ENCODE data around the gene NDST4. TPM values are rescaled to one million over a fixed set of nuclear protein-coding genes. Genes with fewer than 3 reads are reported as not detected.

The NDST4 gene
- polyA plus RNA-seq, 1 donor (not counting 4 experiments of a cell fraction or from before 2014, with no cell fraction given): not detected

- no peak overlapping the region for H3K4me2 ChIP-seq (ENCODE audit: control insufficient read depth, extremely low read depth, insufficient read depth, low read depth, low read length)
- no peak overlapping the region for H3K9ac ChIP-seq (ENCODE audit: control insufficient read depth, extremely low read depth, insufficient read depth, low read length)
- no peaks in the 10 kb centered on the region for H3K79me2 ChIP-seq (ENCODE audit: control insufficient read depth, insufficient read depth, low read length)
- no peak overlapping the region for H2AFZ ChIP-seq (ENCODE audit: control insufficient read depth, low read length)
- dilution Hi-C loops (cut with MboI; ENCODE audit: extremely low pct_ligation_motif_present, low sequenced_read_pairs): no loop called here
- no peak for DNase-seq (ENCODE audit: low read depth, low spot score)
- no peak overlapping the region for H3K27ac ChIP-seq (ENCODE audit: control insufficient read depth, insufficient read depth, low read length)
- H3K9me3 ChIP-seq (ENCODE audit: control insufficient read depth, low read depth, low read length): no peaks in the 10 kb centered on the region
- no peak for FAIRE-seq
- H3K27me3 ChIP-seq (ENCODE audit: control insufficient read depth, extremely low read depth, insufficient read depth, low read length): no peaks in the 10 kb centered on the region
- no peaks in the 10 kb centered on the region for H3K36me3 ChIP-seq (ENCODE audit: control insufficient read depth in 2 of 2, extremely low read depth in 1 of 2, insufficient read depth in 2 of 2, low read length in 2 of 2)
- no peak overlapping the region for H3K4me3 ChIP-seq (ENCODE audit: control insufficient read depth in 2 of 3, extremely low read depth in 1 of 3, insufficient read depth in 2 of 3, low read depth in 1 of 3, low read length in 3 of 3)
- no peaks in the 10 kb centered on the region for H3K9me1 ChIP-seq (ENCODE audit: control insufficient read depth, extremely low read depth, insufficient read depth, low read length)
- H3K4me1 ChIP-seq (ENCODE audit: control insufficient read depth, extremely low read depth, insufficient read depth, low read length): no peaks in the 10 kb centered on the region
- TF ChIP-seq EZH2 (IDR thresholded peaks at IDR 0.05; ENCODE audit: low read length) (no peak), CTCF (optimal IDR thresholded peaks at IDR 0.05 in 1 of 3, IDR thresholded peaks at IDR 0.05 in 1 of 3, conservative IDR thresholded peaks at IDR 0.05 in 1 of 3; ENCODE audit: extremely low read depth in 1 of 3, insufficient read depth in 2 of 3, low read length in 3 of 3) (no peak)
- H4K20me1 ChIP-seq (ENCODE audit: control insufficient read depth, extremely low read depth, insufficient read depth, low read length): no peaks in the 10 kb centered on the region
Observed at GRCh38 chr4:115053313-115053712, 60.1 kb downstream of the NDST4 start.

GRCh38 chr4:115042496-115042895 is 70.9 kb downstream of the NDST4 start:
- no peaks in the 10 kb centered on the region for H3K9me1 ChIP-seq (ENCODE audit: control insufficient read depth, extremely low read depth, insufficient read depth, low read length)
- no peak overlapping the region for H2AFZ ChIP-seq (ENCODE audit: control insufficient read depth, low read length)
- H3K4me2 ChIP-seq (ENCODE audit: control insufficient read depth, extremely low read depth, insufficient read depth, low read depth, low read length): no peak overlapping the region
- no peaks in the 10 kb centered on the region for H3K79me2 ChIP-seq (ENCODE audit: control insufficient read depth, insufficient read depth, low read length)
- H4K20me1 ChIP-seq (ENCODE audit: control insufficient read depth, extremely low read depth, insufficient read depth, low read length): no peaks in the 10 kb centered on the region
- dilution Hi-C loops (cut with MboI; ENCODE audit: extremely low pct_ligation_motif_present, low sequenced_read_pairs): no loop called here
- H3K4me1 ChIP-seq (ENCODE audit: control insufficient read depth, extremely low read depth, insufficient read depth, low read length): no peaks in the 10 kb centered on the region
- no peak for FAIRE-seq
- no peaks in the 10 kb centered on the region for H3K9me3 ChIP-seq (ENCODE audit: control insufficient read depth, low read depth, low read length)
- H3K4me3 ChIP-seq (ENCODE audit: control insufficient read depth in 2 of 3, extremely low read depth in 1 of 3, insufficient read depth in 2 of 3, low read depth in 1 of 3, low read length in 3 of 3): no peak overlapping the region
- H3K36me3 ChIP-seq (ENCODE audit: control insufficient read depth in 2 of 2, extremely low read depth in 1 of 2, insufficient read depth in 2 of 2, low read length in 2 of 2): no peaks in the 10 kb centered on the region
- no peaks in the 10 kb centered on the region for H3K27me3 ChIP-seq (ENCODE audit: control insufficient read depth, extremely low read depth, insufficient read depth, low read length)
- H3K9ac ChIP-seq (ENCODE audit: control insufficient read depth, extremely low read depth, insufficient read depth, low read length): no peak overlapping the region
- H3K27ac ChIP-seq (ENCODE audit: control insufficient read depth, insufficient read depth, low read length): no peak overlapping the region
- DNase-seq (ENCODE audit: low read depth, low spot score): no peak
- no peak for TF ChIP-seq EZH2 (IDR thresholded peaks at IDR 0.05; ENCODE audit: low read length)
- TF ChIP-seq CTCF (optimal IDR thresholded peaks at IDR 0.05 in 1 of 3, IDR thresholded peaks at IDR 0.05 in 1 of 3, conservative IDR thresholded peaks at IDR 0.05 in 1 of 3; ENCODE audit: extremely low read depth in 1 of 3, insufficient read depth in 2 of 3, low read length in 3 of 3): no peak

Measured in keratinocyte (primary cell).